ENCODE data around the gene NPTX2.

The NPTX2 gene

DNA sequence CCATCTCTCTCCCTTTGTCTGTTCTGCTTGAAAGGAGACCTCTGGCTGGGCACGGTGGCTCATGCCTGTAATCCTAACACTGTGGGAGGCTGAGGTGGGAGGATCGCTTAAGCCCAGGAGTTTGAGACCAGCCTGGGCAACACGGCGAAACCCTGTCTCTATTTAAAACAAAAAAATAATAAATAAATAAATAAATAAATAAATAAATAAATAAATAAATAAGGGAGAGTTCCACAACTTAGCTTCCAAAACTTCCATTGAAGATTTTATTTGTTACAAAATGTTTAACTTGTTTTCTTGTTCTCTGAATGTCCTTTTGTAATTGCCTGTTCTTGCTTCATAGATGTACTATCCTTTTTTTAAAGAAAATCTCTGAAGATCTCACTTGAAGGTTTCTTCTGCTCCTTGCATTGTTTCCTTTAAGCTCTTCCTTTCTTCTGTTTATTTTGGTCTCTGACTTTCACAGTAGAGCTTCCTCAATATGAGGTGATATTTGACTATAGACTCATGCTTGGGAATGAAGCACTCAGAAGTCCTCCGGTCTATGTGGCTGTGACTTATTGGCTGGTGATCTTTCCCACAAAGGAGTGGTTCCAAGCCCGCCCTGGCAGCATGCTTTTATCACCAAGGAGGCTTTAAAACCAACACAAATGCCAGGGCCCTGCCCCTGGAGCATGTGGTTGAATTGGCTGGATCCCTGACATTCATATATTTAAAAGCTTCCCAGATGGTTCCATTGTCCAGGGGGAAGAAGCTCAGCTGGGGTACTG lies 18.1 kb upstream of the NPTX2 start:
- no peak overlapping the region for H3K4me3 ChIP-seq (ENCODE audit: control insufficient read depth, low read depth, low read length)
- TF ChIP-seq, protein P1, sequence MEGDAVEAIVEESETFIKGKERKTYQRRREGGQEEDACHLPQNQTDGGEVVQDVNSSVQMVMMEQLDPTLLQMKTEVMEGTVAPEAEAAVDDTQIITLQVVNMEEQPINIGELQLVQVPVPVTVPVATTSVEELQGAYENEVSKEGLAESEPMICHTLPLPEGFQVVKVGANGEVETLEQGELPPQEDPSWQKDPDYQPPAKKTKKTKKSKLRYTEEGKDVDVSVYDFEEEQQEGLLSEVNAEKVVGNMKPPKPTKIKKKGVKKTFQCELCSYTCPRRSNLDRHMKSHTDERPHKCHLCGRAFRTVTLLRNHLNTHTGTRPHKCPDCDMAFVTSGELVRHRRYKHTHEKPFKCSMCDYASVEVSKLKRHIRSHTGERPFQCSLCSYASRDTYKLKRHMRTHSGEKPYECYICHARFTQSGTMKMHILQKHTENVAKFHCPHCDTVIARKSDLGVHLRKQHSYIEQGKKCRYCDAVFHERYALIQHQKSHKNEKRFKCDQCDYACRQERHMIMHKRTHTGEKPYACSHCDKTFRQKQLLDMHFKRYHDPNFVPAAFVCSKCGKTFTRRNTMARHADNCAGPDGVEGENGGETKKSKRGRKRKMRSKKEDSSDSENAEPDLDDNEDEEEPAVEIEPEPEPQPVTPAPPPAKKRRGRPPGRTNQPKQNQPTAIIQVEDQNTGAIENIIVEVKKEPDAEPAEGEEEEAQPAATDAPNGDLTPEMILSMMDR (IDR thresholded peaks at IDR 0.05; ENCODE audit: control insufficient read depth, insufficient read depth, low read depth, low read length, missing control alignments): no peak
- no peak for DNase-seq (ENCODE audit: low read depth)

- H3K4me3 ChIP-seq (ENCODE audit: control insufficient read depth, low read depth, low read length): no peak overlapping the region
- DNase-seq (ENCODE audit: low read depth): no peak
- TF ChIP-seq, protein P1 (IDR thresholded peaks at IDR 0.05; ENCODE audit: control insufficient read depth, insufficient read depth, low read depth, low read length, missing control alignments): no peak
These were observed 17.2 kb upstream of the NPTX2 start for GRCh38 chr7:98599886-98600285.

- TF ChIP-seq, protein P1 (IDR thresholded peaks at IDR 0.05; ENCODE audit: control insufficient read depth, insufficient read depth, low read depth, low read length, missing control alignments): no peak
- no peak for DNase-seq (ENCODE audit: low read depth)
These were observed 14.2 kb upstream of the NPTX2 start for GRCh38 chr7:98602755-98603398.

DNA sequence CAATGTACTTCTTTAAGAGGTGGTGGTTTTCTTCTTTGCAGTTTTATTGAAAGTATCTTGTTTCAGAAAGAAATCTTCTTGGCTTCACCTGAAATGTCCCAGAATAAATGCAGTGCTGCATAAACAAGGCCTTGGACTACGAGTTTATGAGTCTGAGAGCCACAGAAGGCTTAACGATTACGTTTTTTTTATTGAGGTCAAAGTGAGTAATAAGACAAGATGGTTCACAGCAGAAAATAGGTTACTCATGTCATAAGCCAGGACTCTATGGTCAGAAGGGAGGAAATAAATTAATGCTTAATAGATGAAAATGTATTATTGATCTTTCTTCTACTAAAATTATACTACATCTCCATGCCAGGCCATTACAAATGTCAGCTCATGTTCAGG lies 13.7 kb upstream of the NPTX2 start:
- no peak for DNase-seq (ENCODE audit: low read depth)
- TF ChIP-seq, protein P1 (IDR thresholded peaks at IDR 0.05; ENCODE audit: control insufficient read depth, insufficient read depth, low read depth, low read length, missing control alignments): no peak
- H3K4me3 ChIP-seq (ENCODE audit: control insufficient read depth, low read depth, low read length): no peak overlapping the region

More at GRCh38 chr7:98602755-98603398, 14.2 kb upstream of the NPTX2 start:
- H3K4me3 ChIP-seq (ENCODE audit: control insufficient read depth, low read depth, low read length): no peak overlapping the region

GRCh38 chr7:98613601-98614425 lies 3.3 kb upstream of the NPTX2 start:
- no peak overlapping the region for H3K4me3 ChIP-seq (ENCODE audit: control insufficient read depth, low read depth, low read length)
- DNase-seq (ENCODE audit: low read depth): no peak
- TF ChIP-seq, protein P1 (IDR thresholded peaks at IDR 0.05; ENCODE audit: control insufficient read depth, insufficient read depth, low read depth, low read length, missing control alignments): no peak

DNA sequence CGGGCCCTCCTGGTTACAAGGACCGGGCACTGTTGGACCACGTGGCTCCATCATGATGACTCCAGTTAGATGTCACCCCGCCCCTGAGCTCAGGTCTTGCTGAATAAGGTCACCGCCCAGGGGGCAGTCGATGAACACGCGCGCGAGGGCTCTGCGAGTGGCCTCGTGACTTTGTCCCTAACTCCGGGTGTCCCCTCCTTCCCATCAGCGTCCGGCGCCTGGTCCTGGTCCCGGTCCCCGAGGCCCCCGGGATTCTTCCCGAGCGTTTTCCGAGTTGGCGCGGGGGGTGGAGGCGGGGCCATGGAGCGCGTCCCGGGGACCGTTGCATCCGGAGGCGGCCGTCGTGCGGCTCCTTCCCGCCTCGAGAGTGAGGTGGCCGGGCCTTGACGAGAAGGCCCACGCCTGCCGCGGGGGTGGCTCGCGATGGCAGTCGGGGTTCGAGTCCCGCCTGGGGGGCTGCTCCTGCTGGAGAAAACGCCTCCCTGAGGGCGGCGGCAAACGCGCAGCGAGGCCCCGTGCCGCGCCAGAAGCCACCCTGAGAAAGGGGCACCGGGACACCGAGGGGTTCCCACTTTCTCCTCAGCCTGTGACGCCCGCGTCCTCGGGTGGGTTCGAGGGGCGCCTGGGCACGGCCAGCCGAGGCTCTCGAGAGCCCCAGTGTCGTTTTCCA lies 569 bp upstream of the NPTX2 start:
- no peak overlapping the region for H3K4me3 ChIP-seq (ENCODE audit: control insufficient read depth, low read depth, low read length)
- TF ChIP-seq, protein P1 (IDR thresholded peaks at IDR 0.05; ENCODE audit: control insufficient read depth, insufficient read depth, low read depth, low read length, missing control alignments): no peak
- DNase-seq (ENCODE audit: low read depth): no peak
